Measurements from ENCODE around the gene C3orf52.

- TF ChIP-seq CTCF (IDR thresholded peaks at IDR 0.05), result no peak
- no peak for TF ChIP-seq POLR2A (IDR thresholded peaks at IDR 0.05)
Measured at GRCh38 chr3:112131111-112131510, 44.9 kb downstream of the C3orf52 start.

Data from lower leg skin (tissue), 3 donors.